GM21619 (cell line): ENCODE results near the gene MPL.

ENCODE experiments used
- ATAC-seq: cut with Tn5 transposase; IDR thresholded peaks from one replicate; pipeline ENCODE4 v1.9.1; 2021; ENCODE audit not compliant: unreplicated experiment

Gene MPL

GRCh38 chr1:43337588-43337987 is at the start of gene MPL:
MPL (plus strand) TSS chr1:43337818; CDS start chr1:43337849, 31 bp downstream.
- no peak for ATAC-seq

DNA sequence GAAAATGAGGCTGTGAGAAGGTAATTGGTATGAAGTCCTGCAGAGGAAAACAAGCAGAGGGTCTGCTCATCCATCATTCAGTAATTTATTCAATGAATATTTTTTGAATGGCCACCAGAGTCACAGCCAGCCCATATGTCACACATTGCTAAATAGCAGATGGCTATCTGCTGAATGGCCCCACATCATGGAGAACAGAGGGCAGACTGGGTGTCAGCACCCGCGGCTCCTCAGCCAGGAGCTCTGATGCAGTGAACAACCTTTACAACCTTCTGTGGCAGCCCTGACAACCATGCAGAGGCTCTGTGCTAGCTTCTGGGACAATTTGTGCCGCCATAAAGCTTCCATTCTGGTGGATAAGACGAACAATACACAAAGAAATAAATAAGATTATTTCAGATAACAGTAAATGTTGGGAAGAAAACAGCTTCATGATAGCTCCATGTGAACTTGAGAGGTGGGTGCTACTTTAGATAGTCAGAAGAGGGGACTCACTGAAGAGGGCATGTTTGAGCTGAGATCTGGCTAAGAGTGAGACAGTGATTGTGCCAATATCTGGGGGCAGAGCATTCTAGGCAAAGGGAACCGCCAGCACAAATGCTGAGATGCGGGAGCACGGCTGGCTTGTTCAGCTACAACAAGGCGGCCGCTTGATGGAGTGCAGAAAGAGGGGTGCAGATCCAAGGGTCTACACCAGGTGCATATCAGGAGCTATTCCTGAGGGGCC is 49.4 kb upstream of the MPL start:
- no peak for ATAC-seq

GRCh38 chr1:43288785-43289706 is 48.6 kb upstream of the MPL start:
- no peak for ATAC-seq

- ATAC-seq = no peak
These were observed 45.4 kb upstream of the MPL start for GRCh38 chr1:43292216-43292615.

- ATAC-seq = no peak
These were observed 44.9 kb upstream of the MPL start for GRCh38 chr1:43292679-43293078.

DNA sequence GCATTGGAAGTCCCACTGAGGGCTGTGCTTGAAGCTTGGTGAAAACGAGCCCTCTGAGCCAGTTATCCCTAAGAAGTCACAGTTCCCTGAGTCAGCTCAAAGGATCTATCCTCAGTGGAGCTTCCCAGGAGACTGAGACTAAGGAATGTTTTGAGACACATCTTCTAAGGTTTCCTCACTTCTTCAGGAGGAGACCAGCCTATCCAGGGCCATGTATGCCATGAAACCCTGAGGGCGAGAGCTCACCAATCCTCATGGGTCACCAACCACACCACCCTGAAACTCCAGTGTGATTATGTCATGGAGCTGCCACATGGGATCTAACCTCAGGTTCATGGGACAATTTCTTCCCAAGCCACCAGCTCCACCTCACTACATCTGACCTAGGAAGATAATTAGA is 44.4 kb upstream of the MPL start:
- ATAC-seq = no peak

DNA sequence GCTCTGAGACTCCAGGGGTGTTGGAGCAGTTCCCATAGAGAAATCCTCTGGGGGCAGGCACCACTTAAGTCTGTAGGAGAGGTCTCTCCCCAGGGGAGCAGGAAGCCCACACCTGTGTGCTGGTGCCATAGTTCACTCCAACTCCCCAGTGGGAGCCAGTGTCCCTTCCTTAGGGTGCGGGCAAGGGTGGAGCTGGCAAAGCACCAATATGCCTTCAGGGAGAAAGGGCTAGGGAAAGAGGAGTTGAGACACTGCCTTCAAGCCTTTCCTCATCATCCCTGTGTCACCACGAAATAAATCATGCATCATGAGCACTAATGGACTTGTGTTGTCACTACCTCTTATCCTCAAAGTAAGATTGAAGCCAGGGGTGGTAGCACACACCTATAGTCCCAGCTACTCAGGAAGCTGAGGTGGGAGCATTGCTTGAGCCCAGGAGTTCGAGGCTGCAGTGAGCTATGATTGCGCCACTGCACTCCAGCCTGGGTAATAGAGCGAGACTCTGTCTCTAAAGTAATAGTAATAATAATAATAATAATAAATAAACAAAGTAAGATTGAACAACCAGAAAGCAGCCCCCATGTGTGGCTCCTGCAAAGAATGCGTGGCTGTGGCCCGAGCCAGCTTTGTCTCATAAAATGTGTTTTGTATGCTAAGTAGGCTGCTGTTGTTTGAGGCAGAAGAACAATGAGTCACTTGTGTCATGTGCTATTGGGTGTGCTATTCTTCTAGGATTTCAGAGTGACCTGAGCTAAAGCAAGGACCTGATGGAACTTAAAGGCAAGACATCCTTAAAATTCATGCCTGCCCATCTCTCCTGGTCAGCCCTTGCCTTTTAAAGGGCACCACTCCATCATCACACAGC is 43.5 kb upstream of the MPL start:
- no peak for ATAC-seq

GRCh38 chr1:43294761-43295160 is 42.9 kb upstream of the MPL start:
- ATAC-seq = no peak

DNA sequence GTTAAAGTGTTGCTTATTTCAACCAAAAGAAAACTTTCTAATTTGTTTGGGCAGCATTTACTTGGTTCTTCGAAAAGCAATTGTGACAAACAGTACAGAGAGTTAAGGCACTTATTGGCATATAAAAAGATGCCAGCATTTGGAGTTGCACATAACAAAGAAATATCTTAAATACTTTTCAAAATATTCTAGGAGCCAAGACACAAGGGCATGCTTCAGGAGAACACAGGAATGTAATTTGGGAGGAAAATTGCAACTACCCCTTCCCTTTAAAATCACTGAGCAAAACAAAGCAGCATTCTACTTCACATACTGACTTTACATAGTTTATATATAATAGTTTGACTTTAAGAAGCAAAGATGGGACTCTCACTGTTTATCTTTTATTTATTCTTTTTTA is 41.4 kb upstream of the MPL start:
- ATAC-seq = no peak

- no peak for ATAC-seq
These were observed 39.6 kb upstream of the MPL start for GRCh38 chr1:43298055-43298454.

- no peak for ATAC-seq
These were observed 38.5 kb upstream of the MPL start for GRCh38 chr1:43299101-43299500.

DNA sequence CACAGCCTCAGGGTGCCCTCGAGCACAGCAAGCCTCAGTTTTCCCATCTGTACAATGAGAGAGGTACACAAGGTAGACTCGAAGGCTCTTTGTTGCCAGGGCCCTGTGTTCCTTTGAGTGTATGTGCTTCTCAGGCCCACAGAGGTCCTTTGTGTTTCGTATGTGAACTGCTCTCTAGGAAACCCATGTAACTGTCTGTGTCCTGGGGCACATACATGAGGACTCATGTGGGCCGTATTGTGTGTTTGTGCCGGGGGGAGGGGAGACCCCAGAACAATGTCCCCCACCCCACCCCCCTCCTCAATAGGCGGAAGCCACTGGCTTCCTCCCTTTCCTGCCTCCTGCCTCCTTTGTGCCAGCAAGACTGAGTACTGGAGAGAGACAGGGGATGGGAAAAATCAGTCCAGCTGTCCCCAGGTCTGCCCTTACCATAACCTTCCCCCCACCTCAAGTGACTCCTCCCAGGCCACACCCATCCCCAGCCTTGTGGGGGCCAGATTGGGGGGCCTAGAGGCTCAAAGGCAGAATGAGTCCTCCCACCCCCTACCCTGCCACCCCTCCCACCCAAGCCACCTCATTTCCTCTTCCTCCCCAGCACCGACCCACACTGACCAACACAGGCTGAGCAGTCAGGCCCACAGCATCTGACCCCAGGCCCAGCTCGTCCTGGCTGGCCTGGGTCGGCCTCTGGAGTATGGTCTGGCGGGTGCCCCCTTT is 37.1 kb upstream of the MPL start, which contains the start of gene TIE1:
Gene TIE1 (plus strand): TSS at position 605 of the 717 bp plus-strand sequence. CDS start 90 bp downstream, at position 695.
- no peak for ATAC-seq

GRCh38 chr1:43302201-43302600 is 35.4 kb upstream of the MPL start:
- no peak for ATAC-seq

GRCh38 chr1:43302721-43303470 is 34.7 kb upstream of the MPL start:
- ATAC-seq = no peak

DNA sequence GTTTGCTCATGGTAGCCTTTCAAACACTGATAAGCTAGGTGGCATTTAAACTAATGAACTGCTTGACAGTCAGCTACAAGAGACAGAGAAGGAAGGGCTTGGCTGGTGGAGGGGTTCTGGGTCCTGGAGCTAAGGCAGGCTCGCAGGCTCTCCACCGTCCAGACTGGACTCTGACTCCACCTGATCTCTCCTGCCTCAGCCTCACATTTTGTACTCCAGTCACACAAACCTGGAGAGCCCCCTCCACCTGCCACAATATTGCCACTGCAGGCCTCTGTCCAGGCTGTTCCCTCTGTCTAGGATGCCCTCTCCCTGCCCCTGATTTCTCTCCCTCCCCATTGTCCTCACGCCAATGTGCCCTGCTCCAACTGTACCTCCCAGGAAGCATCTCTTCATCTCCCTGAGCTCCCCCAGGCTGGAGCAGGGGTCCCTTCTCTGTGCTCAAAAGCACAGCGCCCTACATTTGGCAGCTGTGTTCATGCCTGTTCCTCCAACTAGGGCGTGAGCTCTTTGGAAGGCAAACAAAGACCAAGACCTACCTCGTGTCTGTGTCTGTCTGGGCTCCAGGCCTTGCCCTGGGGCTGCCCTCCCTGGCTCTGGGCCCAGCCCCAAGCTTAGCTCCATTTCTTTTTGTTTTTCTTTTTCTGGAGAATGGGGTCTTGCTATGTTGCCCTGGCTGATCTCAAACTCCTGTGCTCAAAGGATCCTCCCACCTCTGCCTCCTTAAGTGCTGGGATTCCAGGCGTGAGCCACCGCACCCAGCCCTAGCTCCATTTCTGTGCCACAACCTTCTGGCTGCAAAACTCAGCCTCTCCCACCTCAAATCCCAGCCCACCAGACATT is 33.9 kb upstream of the MPL start:
- no peak for ATAC-seq

- ATAC-seq = no peak
These were observed 33.3 kb upstream of the MPL start for GRCh38 chr1:43304314-43304681.

GRCh38 chr1:43304771-43305300 is 32.8 kb upstream of the MPL start:
- no peak for ATAC-seq

GRCh38 chr1:43305461-43305860 is 32.2 kb upstream of the MPL start:
- ATAC-seq = no peak
